AG20443 (cell line): ENCODE data around the gene ATXN7.

Experiments used
- DNase-seq: peaks from one replicate; pipeline ENCODE4 v3.0.0; 2012; ENCODE audit warnings: low spot score, mixed read lengths

The ATXN7 gene

GRCh38 chr3:63905731-63906620, 42.3 kb downstream of the ATXN7 start:
- DNase-seq = no peak

DNA sequence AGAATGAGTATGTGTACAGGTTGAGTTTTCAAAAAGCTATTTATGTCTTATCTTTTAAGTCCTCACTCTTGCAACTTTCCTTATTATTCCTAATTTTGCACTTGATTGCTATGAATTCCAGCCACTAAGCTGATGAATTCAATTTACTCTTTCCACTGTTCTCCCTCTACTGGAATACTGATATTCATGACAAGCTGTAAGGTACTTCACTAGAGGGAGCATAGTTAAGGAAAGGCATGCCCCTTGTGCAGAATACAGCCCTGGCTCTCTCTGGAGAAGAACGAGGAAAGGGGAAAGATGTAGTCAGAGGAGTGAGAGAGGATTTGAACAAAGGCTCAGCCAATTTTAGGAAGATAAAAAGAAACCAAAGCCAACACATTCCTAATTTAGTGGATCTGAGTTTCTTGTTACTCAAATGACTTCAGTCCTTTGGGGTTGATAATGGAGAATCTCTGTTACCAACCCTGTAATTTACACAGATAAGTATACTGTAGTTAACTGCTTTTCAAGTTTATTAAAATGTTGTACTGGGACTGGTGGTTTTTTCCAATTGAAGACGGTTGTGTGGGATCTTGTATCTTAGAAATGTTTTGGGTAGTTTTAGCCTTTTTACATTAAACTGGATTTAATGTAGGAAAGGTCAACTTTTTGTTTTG, 44.5 kb downstream of the ATXN7 start:
- DNase-seq = no peak

GRCh38 chr3:63908776-63909175, 45.1 kb downstream of the ATXN7 start:
- DNase-seq = no peak

DNA sequence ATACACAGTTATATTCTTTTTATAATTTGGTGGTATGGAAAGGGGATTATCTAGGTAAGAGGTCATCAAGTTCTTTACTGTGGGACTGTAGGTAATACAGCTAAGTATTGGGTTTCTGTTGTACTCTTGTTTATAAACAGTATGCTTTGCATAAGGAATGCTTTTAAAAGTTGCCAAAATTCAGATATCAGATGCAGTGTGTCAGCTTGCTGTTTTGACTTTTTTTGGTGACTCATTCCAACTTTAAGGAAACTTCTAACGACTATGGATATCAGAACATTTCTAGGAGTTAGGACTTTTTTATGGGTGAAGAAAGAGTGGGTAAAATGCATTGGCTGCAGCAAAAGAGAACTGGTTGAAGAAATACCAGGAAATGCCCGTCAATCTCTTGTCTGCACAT, 45.8 kb downstream of the ATXN7 start:
- DNase-seq = no peak

DNA sequence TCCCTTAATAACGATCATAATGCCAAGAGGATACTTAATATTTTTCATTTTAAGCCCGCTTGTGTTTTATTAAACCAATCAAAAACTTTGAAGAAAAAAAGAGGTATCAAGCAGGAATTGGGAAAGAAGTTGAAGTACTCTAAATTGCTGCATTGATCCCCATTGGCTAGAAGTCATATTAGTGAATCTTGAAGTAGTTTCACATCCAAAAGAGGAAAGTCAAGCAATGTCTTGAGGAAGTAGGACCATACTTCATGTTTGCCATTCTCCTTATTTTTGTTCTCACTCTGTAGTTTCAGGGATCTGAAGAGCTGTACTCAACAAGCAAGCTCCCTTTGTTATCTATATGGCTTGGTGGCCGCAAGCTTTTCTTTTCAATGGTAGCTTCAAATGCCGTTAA, 46.3 kb downstream of the ATXN7 start:
- DNase-seq = no peak

GRCh38 chr3:63910891-63911290, 47.2 kb downstream of the ATXN7 start:
- DNase-seq = no peak

DNA sequence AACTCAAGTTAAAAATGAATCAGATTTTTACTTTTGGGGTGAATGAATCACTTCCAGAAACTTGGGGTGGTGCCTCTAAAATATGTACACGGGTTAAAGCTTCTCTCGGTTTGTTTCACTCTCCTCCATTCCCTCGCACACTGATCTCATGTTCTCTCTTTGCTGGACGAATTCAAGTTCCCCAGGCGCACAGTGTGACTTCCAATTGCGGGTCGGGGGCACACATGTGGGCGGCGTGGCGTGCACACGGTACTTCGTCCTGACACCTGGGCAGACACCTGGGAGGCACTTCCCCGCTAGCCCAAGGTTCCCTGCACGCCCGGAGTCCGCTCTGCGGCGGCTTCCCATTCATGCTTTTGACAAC, 47.8 kb downstream of the ATXN7 start:
- peak; percentile 35 for DNase-seq

DNA sequence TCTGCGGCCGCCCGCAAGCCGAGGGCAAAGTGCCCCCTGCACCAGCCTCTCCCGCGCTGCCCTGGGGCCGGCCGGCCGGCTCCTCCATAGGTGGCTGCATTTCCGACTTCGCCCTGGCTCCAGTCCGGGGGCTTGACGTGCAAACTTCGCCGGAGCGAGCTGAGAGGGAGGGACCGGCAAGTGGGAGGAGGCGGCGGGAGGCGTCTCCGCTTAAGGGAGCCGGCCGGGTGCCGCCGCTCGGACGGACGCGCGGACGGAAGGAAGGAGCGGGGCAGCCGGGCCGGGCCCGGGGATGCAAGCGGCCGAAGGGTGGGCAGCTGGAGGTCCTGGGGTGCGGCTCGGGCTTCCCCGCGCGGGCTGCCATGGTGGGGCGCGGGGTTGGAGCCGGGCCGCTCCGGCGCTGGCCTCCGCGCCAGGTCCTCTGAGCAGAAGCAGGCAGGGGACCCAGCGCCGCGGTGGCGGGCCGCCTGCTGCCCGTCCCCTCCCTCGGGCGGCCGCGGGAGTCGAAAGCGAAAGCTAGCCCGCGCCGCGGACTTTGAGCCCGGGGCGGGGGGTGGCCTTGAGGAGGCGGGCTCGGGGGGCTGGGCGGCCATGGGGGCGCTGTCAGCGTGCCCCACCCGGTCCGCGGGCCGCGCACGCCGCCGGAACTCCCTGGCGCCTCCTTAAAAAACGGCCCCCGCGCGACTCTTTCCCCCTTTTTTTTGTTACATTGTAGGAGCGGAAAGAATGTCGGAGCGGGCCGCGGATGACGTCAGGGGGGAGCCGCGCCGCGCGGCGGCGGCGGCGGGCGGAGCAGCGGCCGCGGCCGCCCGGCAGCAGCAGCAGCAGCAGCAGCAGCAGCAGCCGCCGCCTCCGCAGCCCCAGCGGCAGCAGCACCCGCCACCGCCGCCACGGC, 48.5 kb downstream of the ATXN7 start, which contains the start of gene SCAANT1:
SCAANT1 (minus strand) TSS at position 511 of the 895 bp plus-strand sequence.
- peak; percentile 95 for DNase-seq

DNA sequence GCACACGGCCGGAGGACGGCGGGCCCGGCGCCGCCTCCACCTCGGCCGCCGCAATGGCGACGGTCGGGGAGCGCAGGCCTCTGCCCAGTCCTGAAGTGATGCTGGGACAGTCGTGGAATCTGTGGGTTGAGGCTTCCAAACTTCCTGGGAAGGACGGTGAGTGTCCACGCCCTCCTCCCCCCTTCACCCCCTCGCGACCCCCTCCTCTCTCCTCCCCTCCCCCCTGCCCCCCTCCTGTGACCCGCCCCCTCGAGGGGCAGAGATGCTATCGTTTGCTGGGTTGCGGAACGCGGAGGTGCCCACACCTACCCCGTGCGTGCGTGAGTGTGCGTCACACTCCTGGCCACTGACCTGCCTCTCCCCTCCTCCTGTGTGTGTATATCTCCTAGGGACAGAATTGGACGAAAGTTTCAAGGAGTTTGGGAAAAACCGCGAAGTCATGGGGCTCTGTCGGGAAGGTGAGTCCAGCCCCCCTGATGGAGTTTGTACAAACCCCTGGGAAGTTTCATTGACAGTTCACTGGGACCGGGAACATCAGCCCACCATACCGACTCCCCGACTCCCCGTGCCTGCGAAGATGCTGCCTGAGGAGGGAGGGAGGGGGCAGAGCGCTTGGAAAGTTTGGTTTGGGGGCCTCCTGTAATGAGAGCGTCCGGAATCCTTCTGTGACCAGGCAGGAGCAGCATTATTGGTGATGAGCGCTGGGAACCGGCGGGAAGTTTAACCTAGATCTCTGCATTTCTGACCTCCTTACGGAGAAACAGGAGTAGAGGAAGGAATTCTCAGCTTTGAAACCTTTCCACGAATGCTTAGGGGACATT, 49.3 kb downstream of the ATXN7 start:
- DNase-seq = peak; percentile 65

- peak; percentile 34 for DNase-seq
These were observed 50.6 kb downstream of the ATXN7 start for GRCh38 chr3:63914312-63914711.

GRCh38 chr3:63918321-63918720, 54.7 kb downstream of the ATXN7 start:
- peak; percentile 75 for DNase-seq

GRCh38 chr3:63920001-63920400, 56.3 kb downstream of the ATXN7 start:
- DNase-seq = no peak

- DNase-seq = no peak
These were observed 58.2 kb downstream of the ATXN7 start for GRCh38 chr3:63921741-63922482.

DNA sequence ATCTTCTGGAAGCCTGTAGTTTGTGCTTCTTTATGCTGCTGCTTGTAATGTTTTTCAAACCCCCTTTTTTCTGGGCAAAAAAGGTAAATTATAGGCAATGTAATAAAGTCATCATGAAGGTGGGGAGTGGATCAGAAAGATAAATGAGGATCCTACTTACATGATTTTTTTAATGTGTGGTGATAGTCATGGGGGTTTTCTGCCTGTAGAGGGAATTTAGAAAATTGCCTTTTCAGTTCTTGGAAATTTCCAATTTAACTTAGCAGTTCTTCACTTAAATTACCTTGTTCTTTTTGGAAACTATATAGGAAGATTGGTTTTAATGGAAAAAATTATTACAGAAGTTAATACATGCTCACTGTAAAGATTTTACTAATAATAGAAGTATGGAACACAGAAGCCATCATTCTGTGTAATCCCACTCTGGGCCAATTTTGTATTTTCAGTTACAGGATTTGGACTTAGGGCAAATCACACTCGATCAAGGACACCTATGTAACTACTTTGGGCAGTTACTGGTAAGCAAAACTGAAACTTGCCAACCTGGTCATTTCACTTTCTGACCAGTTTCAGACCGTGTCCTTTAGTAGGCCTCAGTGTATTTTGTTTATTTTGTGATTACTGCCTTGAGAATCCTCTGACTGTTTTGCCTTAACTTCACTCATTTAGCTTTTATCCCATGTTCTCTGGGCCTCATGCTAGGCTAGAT, 59.0 kb downstream of the ATXN7 start:
- no peak for DNase-seq

DNA sequence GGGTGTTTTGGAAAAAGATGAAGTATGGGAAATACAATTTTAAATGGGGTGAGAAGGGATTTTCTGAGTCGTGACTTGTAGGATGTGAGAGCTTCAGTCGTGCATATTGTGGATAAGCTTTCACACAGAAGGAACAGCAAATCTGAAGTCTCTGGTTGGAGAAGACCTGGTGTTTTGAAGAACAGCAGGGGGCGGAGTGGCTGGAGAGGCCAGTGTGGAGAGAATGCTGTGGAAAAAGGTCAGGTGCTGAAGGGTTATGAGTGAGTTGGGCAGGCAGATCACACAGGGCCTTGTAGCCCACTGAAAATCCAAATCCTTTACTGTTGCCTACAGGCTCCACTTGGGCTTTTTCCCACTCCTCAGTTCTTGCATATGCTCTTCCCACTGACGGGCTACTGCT, 62.6 kb downstream of the ATXN7 start:
- DNase-seq = no peak

- DNase-seq = no peak
These were observed 64.0 kb downstream of the ATXN7 start for GRCh38 chr3:63927422-63928280.

- DNase-seq = no peak
These were observed 67.6 kb downstream of the ATXN7 start for GRCh38 chr3:63931290-63931689.

DNA sequence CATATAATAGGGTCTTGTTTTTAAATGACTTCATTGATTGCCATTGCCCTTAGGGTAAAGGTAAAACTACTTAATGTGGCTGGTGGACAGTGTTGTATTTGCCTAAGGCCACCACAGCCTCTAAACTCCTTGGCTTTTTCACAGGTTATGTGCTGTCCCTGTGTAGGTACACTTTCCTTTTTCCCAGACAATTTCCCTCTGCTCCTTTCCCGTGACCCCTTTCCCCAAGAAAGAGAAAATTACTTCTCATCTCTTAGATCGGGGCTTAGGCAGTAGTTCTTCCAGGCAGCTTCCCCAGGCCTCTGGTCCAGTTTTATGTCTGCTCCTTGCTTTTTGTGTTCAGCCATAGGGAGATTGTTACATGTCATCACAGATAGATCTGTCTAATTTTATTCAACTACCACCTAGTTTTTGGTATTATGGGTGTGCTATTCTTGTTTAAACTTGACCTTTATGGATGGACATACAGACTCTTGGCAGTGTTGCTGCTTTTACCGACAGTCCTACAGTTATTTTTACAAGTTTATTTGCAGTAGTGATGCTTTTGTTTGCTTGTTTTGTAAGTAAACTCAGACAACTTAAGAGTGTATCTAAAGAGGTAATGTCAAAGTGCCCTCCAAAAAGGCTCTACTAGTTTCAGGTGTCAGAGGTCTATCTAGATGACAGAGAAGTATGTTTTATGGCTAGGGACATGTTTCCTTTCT, 69.0 kb downstream of the ATXN7 start:
- no peak for DNase-seq

- DNase-seq = no peak
These were observed 69.8 kb downstream of the ATXN7 start for GRCh38 chr3:63933459-63933858.
